Measurements from ENCODE around the gene FBXO11.

Gene FBXO11

DNA sequence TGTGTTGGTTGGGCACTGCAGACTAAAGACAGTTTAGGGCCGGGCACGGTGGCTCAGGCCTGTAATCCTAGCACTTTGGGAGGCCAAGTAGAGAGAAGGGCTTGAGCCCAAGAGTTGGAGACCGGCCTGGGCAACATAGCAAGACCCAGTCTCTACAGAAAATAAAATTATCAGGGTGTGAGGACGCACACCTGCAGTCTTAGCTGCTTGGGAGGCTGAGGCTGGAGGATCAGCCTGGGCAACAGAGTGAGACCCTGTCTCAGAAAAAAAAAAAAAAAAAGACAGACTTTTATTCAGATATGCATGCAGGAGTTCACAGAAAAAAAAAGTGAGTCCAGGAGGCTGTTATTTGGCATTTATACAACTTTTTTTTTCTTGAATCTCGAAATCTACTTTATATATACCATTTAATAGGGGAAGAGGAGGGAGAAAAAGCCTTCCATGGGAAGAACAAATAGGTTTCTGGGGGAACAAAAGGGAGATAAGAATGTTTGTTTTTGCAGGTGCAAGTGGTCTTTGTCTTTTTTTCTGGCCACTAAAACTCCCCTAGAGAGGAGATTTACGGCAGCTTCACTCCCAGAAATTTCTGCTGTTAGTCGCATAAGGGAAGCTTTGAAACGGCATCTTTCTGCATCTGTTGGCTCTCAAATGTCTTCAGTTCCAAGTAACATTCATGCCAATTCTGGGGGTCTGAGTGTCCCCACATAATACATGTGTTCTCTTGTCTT is 127.4 kb downstream of the FBXO11 start:
- no peaks in the 10 kb centered on the region for H3K36me3 ChIP-seq
- TF ChIP-seq, protein P1, sequence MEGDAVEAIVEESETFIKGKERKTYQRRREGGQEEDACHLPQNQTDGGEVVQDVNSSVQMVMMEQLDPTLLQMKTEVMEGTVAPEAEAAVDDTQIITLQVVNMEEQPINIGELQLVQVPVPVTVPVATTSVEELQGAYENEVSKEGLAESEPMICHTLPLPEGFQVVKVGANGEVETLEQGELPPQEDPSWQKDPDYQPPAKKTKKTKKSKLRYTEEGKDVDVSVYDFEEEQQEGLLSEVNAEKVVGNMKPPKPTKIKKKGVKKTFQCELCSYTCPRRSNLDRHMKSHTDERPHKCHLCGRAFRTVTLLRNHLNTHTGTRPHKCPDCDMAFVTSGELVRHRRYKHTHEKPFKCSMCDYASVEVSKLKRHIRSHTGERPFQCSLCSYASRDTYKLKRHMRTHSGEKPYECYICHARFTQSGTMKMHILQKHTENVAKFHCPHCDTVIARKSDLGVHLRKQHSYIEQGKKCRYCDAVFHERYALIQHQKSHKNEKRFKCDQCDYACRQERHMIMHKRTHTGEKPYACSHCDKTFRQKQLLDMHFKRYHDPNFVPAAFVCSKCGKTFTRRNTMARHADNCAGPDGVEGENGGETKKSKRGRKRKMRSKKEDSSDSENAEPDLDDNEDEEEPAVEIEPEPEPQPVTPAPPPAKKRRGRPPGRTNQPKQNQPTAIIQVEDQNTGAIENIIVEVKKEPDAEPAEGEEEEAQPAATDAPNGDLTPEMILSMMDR (IDR thresholded peaks at IDR 0.05): no peak
- no peak overlapping the region for H3K4me3 ChIP-seq
- DNase-seq: no peak
- intact Hi-C loops (cut with DNase I; ENCODE audit: low total_unique reads): no loop called here
- no peaks in the 10 kb centered on the region for H3K9me3 ChIP-seq
- no peaks in the 10 kb centered on the region for H3K27me3 ChIP-seq
- no peak overlapping the region for H3K27ac ChIP-seq
- peaks cover 0 to 4% (median 0%) of the 10 kb centered on the region in 4 donors for H3K4me1 ChIP-seq

DNA sequence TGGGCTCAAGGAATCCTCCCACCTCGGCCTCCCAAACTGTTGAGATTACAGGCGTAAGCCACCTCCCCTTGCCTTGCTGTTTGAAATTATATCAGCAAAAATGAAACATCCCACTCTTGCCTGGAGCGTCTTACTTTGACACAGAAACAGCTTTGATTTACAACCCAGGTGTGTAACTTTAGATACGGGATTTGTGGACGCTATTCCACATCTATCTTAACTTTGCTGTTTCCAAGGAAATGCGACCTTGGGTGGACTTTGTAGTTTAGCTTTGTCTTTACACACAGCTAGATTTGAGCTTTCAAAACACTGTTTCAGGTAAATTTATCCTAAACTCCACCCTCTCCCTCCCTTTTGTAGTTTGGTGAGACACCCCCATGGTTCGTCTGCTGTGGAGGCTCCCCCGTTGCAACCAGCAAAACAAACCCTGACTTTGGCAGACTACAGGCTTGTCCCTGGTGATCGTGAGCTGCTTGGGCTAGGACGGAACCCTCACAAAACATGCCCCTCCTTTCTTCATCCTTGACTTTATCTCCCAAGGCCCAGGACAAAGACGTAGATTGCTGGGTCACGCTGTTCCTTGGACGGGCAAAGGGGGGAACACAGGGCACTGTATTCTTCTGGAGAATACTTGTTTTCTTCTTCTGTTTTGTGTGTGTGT is 128.9 kb downstream of the FBXO11 start:
- Histone ChIP-seq H3K4me1 (peaks cover 0 to 4% (median 0%) of the 10 kb centered on the region in 4 donors), H3K4me3 (no peak overlapping the region), H3K27me3 (no peaks in the 10 kb centered on the region), H3K36me3 (no peaks in the 10 kb centered on the region), H3K27ac (no peak overlapping the region), H3K9me3 (no peaks in the 10 kb centered on the region)
- intact Hi-C loops (cut with DNase I; ENCODE audit: low total_unique reads): no loop called here
- TF ChIP-seq, protein P1 (IDR thresholded peaks at IDR 0.05): no peak
- no peak for DNase-seq

DNA sequence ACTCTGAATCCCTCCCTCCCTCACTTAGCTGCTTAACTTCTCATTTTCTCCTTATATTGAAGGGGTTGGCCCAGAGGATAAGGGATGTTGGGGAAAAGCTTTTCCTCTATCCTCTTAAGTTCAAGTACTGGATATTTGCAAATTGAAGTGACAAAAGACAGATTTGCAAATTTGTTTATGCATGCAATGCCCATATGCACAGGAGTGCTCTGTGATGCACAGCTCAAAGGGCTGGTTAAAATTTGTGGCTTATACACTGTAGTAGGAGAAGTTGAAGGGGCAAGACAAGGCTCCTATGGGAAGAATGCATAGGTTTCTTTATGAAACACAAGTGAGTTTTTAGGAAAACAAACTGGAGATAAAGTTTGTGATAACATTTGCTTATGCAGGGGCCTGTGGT is 131.7 kb downstream of the FBXO11 start:
- no peak overlapping the region for H3K4me3 ChIP-seq
- TF ChIP-seq, protein P1 (IDR thresholded peaks at IDR 0.05): no peak
- no peak for DNase-seq
- no peaks in the 10 kb centered on the region for H3K9me3 ChIP-seq
- H3K27ac ChIP-seq: no peak overlapping the region
- no peaks in the 10 kb centered on the region for H3K4me1 ChIP-seq
- no peaks in the 10 kb centered on the region for H3K27me3 ChIP-seq
- intact Hi-C loops (cut with DNase I; ENCODE audit: low total_unique reads): no loop called here
- H3K36me3 ChIP-seq: no peaks in the 10 kb centered on the region

DNA sequence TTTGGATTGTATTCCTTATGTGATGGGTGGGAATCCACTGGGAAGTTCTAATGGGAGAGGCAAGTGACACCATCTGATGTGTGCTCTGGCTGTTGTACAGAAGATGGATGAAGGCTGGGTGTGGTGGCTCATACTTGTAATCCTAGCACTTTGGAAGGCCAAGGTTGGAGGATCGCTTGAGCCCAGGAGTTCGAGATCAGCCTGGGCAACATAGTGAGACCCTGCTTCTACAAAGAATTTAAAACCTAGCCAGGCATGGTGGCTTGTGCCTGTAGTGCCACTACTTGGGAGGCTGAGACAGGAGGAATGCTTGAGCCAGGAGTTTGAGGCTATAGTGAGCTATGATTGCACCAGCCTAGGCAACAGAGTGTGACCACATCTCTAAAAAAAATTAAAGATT is 134.0 kb downstream of the FBXO11 start:
- DNase-seq: no peak
- Histone ChIP-seq H3K9me3 (no peaks in the 10 kb centered on the region), H3K4me3 (no peak overlapping the region), H3K36me3 (no peaks in the 10 kb centered on the region), H3K27me3 (no peaks in the 10 kb centered on the region), H3K27ac (no peak overlapping the region), H3K4me1 (peaks cover 0 to 6% (median 3%) of the 10 kb centered on the region in 4 donors)
- intact Hi-C loops (cut with DNase I; ENCODE audit: low total_unique reads): no loop called here
- TF ChIP-seq, protein P1 (IDR thresholded peaks at IDR 0.05): no peak

DNA sequence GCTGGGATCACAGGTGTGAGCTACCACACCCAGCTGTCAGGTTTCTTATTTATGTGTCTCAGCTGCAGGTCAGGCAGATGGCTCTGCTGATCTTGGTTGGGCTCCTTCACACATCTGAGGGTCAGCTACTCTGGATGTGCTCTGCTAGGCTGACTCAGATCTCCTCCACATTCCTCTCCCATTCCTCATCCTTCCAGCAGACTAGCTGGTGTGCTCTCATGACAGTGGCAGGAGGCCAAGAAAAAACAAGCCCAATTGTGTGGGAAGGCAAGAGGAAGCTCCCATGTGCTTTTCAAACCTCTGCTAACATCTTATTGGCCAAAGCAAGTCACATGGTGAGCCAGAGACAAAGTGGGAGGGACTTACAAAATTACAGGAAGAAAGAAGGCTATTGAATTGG is 135.1 kb downstream of the FBXO11 start:
- H3K9me3 ChIP-seq: no peaks in the 10 kb centered on the region
- H3K4me1 ChIP-seq: peaks cover 0 to 6% (median 3%) of the 10 kb centered on the region in 4 donors
- no peak for DNase-seq
- no peaks in the 10 kb centered on the region for H3K36me3 ChIP-seq
- H3K27me3 ChIP-seq: no peaks in the 10 kb centered on the region
- H3K4me3 ChIP-seq: no peak overlapping the region
- H3K27ac ChIP-seq: no peak overlapping the region
- intact Hi-C loops (cut with DNase I; ENCODE audit: low total_unique reads): no loop called here
- TF ChIP-seq, protein P1 (IDR thresholded peaks at IDR 0.05): no peak

All from tibial artery (tissue), 4 donors.